ENCODE data around the gene PFKFB4.
"Not testable (repeated sequence)": the region's sequence is repeated elsewhere in the genome, so short reads cannot be mapped to it uniquely, and the experiment has no call there.

PFKFB4 gene

DNA sequence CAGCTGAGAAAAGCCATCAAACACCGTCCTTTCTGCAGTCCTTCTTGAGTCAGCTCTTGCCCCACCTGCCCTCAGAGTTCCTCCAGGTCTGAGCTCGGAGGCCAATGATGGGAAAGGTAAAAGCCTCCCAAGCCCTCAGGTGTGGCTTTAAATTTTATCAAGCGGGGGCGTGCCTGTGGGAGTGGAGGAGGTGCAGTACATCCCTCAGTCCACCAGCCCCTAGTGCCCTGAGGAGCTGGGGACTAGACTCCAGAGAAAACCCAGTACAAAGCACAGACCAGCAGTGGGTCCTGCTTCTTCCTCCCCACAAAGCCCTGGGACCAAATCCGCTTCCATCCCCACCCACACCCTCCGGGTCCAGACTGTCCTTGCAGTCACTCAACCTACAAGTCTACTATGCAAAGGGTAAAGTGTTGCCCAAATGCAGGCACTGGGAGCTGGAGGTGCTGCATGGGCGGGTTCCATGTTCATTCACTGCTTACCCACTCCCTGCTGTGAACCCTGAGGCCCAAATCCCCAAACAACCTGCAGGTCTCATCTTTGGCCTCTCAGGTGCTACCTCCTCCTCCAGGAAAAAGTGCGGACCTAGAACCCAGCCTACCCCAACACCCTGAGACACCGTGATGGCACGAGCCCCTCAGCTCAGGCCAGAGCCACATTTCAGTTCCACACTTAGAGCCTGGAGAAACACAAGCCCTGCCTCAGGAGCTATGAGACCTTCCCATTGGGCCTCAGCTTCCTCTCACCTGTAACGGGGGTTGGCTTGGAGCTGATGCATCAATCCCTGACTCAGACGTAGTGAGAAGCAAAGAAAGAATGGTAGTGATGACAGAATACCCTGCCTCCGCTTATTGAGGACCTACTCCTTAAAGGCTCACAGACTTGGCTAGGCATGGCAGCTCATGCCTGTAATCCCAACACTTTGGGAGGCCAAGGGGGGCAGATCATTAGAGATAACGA is 2.4 kb downstream of the PFKFB4 start:
- no peaks in the 10 kb centered on the region for H3K27me3 Mint-ChIP-seq
- ATAC-seq = no peak
- peaks cover 55% of the 10 kb centered on the region for H3K4me1 Mint-ChIP-seq
- no peak overlapping the region for H3K4me3 Mint-ChIP-seq
- no peak for DNase-seq
- no peak overlapping the region for H3K27ac Mint-ChIP-seq
- H3K9me3 Mint-ChIP-seq = no peaks in the 10 kb centered on the region

DNA sequence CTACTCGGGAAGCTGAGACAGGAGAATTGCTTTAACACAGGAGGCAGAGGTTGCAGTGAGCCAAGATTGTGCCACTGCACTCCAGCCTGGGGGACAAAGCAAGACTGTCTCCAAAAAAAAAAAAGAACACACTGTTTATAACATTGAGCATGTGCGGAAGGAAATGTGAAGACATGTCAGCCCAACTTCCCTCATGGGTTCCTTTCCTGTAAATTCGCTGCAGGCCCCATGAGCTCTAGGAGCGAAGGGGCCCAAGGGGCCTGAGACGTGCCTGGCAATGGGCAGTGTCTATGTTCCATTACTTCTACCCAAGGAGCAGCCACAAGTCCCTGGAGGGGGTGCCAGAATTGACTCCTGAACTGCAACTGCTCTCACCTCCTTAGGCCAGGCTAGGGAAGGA is 3.2 kb downstream of the PFKFB4 start:
- no peak overlapping the region for H3K4me3 Mint-ChIP-seq

GRCh38 chr3:48552111-48552951 is 4.3 kb downstream of the PFKFB4 start:
- Mint-ChIP-seq H3K27me3 (no peaks in the 10 kb centered on the region), H3K4me1 (peaks cover 50% of the 10 kb centered on the region), H3K27ac (no peak overlapping the region), H3K4me3 (no peak overlapping the region), H3K9me3 (no peaks in the 10 kb centered on the region)
- ATAC-seq = no peak
- DNase-seq = no peak

More for the DNA sequence above, 3.2 kb downstream of the PFKFB4 start:
- Mint-ChIP-seq H3K4me1 (peaks cover 57% of the 10 kb centered on the region), H3K27ac (no peak overlapping the region), H3K27me3 (no peaks in the 10 kb centered on the region), H3K9me3 (no peaks in the 10 kb centered on the region)
- ATAC-seq = no peak
- no peak for DNase-seq

DNA sequence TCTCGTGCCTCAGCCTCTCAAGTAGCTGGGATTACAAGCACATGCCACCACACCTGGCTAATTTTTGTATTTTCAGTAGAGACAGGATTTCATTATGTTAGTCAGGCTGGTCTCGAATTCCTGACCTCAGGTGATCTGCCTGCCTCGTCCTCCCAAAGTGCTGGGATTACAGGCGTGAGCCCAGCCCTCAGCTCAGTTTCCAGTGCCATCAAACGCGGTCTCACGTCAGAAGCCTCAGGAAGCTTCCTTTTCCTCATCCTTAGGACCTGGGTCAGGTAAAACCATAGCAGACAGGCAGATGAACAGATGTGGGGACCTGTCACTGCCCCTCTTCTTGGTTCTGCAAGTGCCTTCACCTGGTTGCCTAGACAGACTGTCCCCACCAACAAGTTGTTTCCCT is 5.0 kb downstream of the PFKFB4 start:
- H3K4me1 Mint-ChIP-seq = peaks cover 48% of the 10 kb centered on the region
- not testable (repeated sequence) for H3K4me3 Mint-ChIP-seq, ATAC-seq, H3K27me3 Mint-ChIP-seq, H3K9me3 Mint-ChIP-seq, DNase-seq, H3K27ac Mint-ChIP-seq

GRCh38 chr3:48548729-48549705 is 7.6 kb downstream of the PFKFB4 start:
- DNase-seq (peak; percentile 80 to 84), ATAC-seq (peak; percentile 97)
- Mint-ChIP-seq H3K27me3 (no peaks in the 10 kb centered on the region), H3K27ac (peak overlapping the region in 1 of 2 donors; percentile 27), H3K4me3 (no peak overlapping the region), H3K4me1 (peaks cover 21% of the 10 kb centered on the region), H3K9me3 (no peaks in the 10 kb centered on the region)

- Mint-ChIP-seq H3K27ac (peak overlapping the region in 1 of 2 donors; percentile 42), H3K4me1 (peaks cover 15% of the 10 kb centered on the region)
- DNase-seq = no peak
These were observed 8.5 kb downstream of the PFKFB4 start for GRCh38 chr3:48548126-48548525.

DNA sequence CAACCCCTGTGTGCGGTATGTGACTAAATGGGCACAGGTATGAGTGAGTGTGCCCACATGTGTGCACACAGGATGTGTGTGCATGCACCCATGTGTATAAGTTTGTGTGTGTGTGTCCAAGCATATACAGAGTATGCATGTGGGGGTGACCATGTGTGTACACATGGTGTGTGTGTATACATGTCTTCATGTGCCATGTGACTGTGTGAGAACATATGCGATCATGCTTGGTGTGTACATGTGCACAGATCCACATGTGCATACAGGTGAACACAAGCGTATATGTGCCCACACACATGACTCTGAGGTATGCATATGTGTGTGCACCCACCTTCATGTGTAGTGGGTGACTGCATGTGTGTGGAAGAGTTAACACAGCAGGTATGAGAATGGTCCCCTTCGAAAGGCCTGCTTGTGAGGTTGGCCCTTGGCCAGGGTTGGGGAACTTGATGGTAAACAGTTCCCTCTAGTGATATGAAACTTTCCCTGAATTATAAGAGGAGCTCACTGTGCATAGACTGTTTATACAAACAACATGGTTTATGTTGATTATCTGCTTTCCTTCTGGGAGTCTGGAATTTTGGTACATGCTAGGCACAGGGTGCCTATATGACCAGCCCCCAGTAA is 10.3 kb downstream of the PFKFB4 start:
- H3K27ac Mint-ChIP-seq = no peak overlapping the region
- H3K27me3 Mint-ChIP-seq = no peaks in the 10 kb centered on the region
- no peak for DNase-seq
- peaks cover 15% of the 10 kb centered on the region for H3K4me1 Mint-ChIP-seq
- no peak for ATAC-seq
- no peaks in the 10 kb centered on the region for H3K9me3 Mint-ChIP-seq
- H3K4me3 Mint-ChIP-seq = no peak overlapping the region

More at GRCh38 chr3:48548126-48548525, 8.5 kb downstream of the PFKFB4 start:
- Mint-ChIP-seq H3K27me3 (no peaks in the 10 kb centered on the region), H3K9me3 (no peaks in the 10 kb centered on the region), H3K4me3 (no peak overlapping the region)
- no peak for ATAC-seq

DNA sequence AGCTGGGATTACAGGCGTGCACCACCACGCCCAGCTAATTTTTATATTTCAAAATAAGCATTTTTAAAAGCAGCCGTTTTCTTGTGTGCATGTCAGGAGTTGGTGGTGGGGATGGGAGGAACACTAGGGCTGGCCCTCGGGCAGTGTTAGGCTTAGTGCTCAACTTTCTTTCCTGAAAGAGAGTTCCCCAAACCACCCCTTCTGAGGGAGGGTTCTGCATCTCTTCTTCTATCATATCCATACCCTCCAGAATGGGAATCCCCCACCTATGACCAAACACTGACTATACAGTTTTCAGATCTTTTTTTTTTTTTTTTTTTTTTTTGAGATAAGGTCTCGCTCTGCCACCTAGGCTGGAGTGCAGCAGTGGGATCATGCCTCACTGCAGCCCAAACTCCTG is 12.5 kb downstream of the PFKFB4 start:
- DNase-seq (no peak), ATAC-seq (no peak)
- H3K4me1 Mint-ChIP-seq = peaks cover 7% of the 10 kb centered on the region
- H3K9me3 Mint-ChIP-seq = no peaks in the 10 kb centered on the region
- H3K27me3 Mint-ChIP-seq = no peaks in the 10 kb centered on the region
- H3K27ac Mint-ChIP-seq = no peak overlapping the region
- no peak overlapping the region for H3K4me3 Mint-ChIP-seq

- DNase-seq (no peak), ATAC-seq (no peak)
- Mint-ChIP-seq H3K9me3 (no peaks in the 10 kb centered on the region), H3K27ac (peak overlapping the region; percentile 8 to 86), H3K4me3 (no peak overlapping the region), H3K27me3 (no peaks in the 10 kb centered on the region), H3K4me1 (no peaks in the 10 kb centered on the region)
These were observed 13.2 kb downstream of the PFKFB4 start for GRCh38 chr3:48543271-48543866.

DNA sequence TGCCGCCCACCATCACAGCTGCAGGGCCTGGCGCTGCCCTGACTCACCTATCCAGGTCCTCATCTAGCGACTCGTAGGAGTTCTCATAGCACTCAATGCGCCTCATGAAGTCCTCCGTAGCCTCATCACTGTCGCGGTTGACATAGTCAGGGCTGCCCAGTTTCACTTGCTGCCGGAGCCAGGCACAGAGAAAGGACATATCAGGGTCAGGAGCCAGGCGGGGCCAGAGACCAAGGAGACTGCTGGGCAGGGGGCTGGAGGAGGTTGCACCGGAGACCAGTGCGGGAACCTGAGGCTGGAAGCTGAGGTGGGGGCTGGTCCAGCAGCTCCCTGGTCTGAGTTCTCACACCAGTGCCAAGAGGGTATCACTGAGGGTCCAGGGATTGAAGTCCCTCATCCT is 18.2 kb downstream of the PFKFB4 start:
- no peak for DNase-seq
- H3K4me3 Mint-ChIP-seq = no peak overlapping the region
- no peaks in the 10 kb centered on the region for H3K27me3 Mint-ChIP-seq
- ATAC-seq = no peak
- peaks cover 4% of the 10 kb centered on the region for H3K4me1 Mint-ChIP-seq
- H3K27ac Mint-ChIP-seq = peak overlapping the region in 1 of 2 donors; percentile 42
- H3K9me3 Mint-ChIP-seq = no peaks in the 10 kb centered on the region

DNA sequence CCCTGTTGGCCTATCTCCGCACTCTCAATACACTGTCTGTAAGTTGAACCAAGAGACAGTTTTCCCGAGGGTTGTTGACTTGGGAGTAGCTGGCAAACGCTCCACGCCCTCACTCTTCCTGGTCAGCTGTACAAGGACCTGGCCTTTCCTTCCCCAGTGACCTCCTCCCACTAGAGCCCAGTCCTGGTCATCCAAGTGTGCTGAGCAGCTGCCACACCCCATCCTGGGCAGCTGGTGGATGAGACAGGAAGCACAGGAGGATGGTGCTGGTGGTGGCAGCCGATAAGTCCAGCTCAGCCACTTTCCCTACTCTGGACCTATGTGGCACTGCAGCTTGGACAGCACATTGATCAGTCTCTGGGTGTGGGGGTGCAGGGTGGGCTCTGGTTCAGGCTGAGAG is 19.8 kb downstream of the PFKFB4 start:
- no peak for ATAC-seq
- peaks cover 4% of the 10 kb centered on the region for H3K4me1 Mint-ChIP-seq
- no peaks in the 10 kb centered on the region for H3K9me3 Mint-ChIP-seq
- no peaks in the 10 kb centered on the region for H3K27me3 Mint-ChIP-seq
- H3K27ac Mint-ChIP-seq = no peak overlapping the region
- DNase-seq = no peak
- H3K4me3 Mint-ChIP-seq = no peak overlapping the region

GRCh38 chr3:48536116-48536515 is 20.5 kb downstream of the PFKFB4 start:
- DNase-seq (no peak), ATAC-seq (no peak)
- H3K27ac Mint-ChIP-seq = no peak overlapping the region
- peaks cover 4% of the 10 kb centered on the region for H3K4me1 Mint-ChIP-seq
- H3K27me3 Mint-ChIP-seq = no peaks in the 10 kb centered on the region
- no peak overlapping the region for H3K4me3 Mint-ChIP-seq
- H3K9me3 Mint-ChIP-seq = no peaks in the 10 kb centered on the region

- Mint-ChIP-seq H3K27ac (no peak overlapping the region), H3K27me3 (no peaks in the 10 kb centered on the region), H3K4me3 (no peak overlapping the region), H3K4me1 (peaks cover 4% of the 10 kb centered on the region), H3K9me3 (no peaks in the 10 kb centered on the region)
- DNase-seq (no peak), ATAC-seq (peak; percentile 28)
These were observed 21.0 kb downstream of the PFKFB4 start for GRCh38 chr3:48535578-48535977.

DNA sequence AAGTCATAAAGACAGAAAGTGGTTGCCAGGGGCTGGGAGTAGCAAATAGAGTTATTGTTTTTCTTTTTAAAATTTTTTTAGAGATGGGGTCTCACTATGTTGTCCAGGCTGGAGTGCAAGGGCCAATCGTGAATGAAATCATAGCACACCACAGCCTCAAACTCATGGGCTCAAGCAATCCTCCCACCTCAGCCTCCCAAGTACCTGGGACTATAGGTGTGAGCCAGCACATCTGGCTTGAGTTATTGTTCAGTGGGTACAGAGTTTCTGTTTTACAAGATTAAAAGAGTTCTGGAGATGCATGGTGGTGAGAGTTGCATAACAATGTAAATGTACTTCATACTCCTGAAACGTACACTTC is 23.6 kb downstream of the PFKFB4 start:
- peaks cover 4% of the 10 kb centered on the region for H3K4me1 Mint-ChIP-seq
- no peaks in the 10 kb centered on the region for H3K9me3 Mint-ChIP-seq
- no peaks in the 10 kb centered on the region for H3K27me3 Mint-ChIP-seq
- no peak for ATAC-seq
- no peak for DNase-seq
- no peak overlapping the region for H3K27ac Mint-ChIP-seq
- no peak overlapping the region for H3K4me3 Mint-ChIP-seq
